GM04503 (cell line): Measurements from ENCODE around the gene PIGQ.

Experiments
- DNase-seq: peaks from one replicate; pipeline ENCODE4 v3.0.0-alpha.2; 2012; ENCODE audit warnings: low read depth

Gene PIGQ

DNA sequence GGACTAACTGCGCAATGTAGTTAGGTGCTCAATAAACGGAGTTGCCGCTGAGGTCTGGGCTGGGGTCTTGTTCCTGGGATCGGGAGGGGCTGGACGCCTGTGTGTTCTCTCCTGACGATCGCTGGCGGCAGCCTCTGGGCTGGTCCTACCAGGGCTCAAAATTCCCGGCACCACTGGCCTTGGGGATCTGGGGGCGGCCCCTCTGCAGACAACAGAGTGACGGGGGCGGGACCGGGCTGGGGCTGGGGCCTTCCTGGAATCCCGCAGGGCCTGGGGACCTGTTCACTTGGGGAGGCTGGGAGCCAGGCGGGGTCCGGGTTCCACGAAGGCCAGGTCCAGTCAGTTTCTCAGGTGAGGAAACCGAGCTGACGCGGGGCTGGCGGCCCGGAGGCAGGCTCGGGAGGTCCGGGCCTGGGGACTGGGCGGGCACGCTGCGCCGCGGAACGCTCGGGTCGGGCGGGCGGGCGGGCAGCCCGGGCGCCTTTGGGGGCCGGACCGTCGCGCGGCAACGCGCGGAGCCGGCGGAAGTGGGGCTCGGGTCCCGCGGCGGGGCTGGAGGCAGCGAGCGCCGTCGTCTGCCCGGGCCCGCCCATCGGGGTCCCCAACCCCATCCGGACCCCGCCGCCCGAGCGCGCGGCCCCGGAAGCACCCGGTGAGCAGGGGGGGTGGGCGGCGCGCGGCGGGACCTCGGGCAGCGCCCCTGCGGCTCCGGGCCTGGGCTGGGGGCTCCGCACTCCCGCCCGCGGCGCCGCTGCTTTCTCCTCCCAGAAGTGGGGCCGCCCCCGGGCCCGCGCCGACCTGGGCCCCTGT, at the start of gene PIGQ:
TSS of gene PIGQ (plus strand) at position 524 of the 810 bp plus-strand sequence. CDS start 4,107 bp downstream, outside the sequence.
- no peak for DNase-seq

GRCh38 chr16:520847-521246, 48.9 kb upstream of the PIGQ start:
- no peak for DNase-seq

DNA sequence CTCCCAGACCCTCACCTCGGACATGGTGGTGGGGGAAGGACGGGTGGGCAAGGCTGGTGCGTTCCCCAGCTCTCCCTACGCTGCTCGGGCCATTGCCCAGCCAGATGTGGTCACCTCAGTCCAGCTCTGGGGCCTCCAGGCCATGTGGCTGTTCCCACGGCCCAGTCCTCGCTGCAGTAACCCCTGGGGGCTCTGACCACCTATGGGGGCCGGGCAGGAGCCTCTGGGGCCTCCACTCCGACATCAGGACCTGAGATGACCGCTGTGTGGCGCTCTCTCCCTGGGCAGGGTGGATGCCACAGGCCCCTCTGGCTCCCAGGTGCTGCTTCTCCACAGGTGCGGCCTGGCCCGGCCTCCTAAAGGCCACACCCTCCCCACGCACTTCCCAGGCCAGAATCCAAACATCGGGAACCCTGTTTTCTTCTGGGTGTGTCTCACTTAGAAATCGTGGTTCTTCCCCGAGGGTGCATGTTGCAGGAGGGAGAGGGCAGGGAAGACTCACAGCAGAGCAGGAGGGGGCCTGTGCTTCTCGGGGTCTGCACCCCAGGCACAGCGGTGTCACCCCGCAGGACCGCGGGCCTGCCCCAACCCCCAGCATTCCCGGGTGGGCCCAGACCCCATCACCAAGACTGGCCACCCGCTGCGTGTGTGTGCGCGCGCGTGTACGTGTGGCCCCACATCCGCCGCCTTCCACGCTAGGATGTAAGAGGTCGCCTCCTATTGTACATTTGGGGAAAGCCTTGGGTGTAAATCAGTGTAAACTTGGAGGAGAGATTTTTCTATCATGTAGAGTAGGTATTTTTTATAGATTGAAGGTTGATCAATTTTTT, 48.2 kb upstream of the PIGQ start:
- no peak for DNase-seq

DNA sequence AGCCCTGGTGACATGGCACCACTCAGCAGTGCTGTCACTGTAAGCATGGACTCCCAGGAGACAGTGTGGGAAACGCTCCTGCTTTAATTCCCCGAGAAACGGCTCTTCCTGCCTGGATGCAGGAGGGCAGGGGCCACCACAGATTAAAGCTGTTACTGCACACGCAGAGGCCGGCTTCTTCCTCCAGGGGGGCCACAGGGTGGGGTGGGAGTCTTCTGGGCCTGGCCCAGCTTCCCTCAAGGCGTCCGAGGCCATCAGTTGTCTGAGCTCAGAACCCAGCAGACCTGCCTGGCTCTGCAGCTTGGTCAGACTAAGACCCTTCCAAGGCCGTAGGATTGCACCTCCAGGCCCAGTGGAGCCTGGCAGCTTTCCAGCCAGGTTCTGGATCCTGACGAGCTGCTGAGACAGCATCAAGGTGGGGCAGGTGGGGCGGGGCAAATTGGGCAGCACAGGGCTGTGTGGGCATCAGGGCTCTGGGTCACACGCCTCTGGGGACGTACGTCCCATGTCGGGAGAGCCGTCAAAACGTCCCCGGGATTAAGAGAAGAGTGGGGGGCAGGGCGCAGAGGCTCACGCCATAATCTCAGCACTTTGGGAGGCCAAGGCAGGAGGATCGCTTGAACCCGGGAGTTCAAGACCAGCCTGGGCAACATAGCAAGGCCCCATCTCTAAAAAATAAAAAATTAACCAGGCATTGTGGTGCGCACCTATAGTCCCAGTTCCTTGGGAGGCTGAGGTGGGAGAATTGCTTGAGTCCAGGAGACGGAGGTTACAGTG, 47.3 kb upstream of the PIGQ start:
- no peak for DNase-seq

DNA sequence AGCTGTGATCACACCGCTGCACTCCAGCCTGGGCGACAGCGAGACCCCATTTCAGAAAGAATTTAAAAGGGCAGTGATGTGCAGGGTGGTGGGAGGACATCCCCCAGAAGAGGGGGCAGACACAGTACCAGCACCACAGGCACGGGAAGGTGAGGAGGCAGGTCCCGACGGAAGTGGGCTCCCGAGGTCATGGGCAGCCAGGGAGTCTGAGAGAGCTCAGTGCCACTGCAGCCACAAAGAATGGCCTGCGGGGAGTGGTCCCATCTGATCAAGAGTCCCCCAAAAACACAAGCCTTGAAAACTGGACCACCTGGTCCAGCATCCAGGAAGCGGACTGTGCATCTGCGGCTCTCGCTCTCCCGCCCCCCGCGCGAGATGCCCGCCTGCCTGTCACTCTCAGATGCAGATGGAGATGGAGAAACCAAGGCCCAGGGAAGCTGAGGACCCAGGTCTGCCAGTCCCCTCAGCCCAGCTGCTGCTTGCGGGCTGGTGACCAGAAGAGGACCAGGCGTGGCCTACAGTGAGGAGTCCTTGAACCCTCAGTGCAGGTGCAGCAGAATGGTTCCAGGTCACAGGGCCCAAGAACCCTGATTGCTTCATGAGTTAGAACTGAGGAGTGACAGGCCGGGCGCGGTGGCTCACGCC, 46.5 kb upstream of the PIGQ start:
- DNase-seq, result no peak

- DNase-seq, result no peak
Measured at GRCh38 chr16:524274-525040, 45.3 kb upstream of the PIGQ start.

GRCh38 chr16:525123-525519, 44.6 kb upstream of the PIGQ start:
- no peak for DNase-seq

GRCh38 chr16:525520-526180, 44.1 kb upstream of the PIGQ start:
- peak; percentile 55 for DNase-seq

DNA sequence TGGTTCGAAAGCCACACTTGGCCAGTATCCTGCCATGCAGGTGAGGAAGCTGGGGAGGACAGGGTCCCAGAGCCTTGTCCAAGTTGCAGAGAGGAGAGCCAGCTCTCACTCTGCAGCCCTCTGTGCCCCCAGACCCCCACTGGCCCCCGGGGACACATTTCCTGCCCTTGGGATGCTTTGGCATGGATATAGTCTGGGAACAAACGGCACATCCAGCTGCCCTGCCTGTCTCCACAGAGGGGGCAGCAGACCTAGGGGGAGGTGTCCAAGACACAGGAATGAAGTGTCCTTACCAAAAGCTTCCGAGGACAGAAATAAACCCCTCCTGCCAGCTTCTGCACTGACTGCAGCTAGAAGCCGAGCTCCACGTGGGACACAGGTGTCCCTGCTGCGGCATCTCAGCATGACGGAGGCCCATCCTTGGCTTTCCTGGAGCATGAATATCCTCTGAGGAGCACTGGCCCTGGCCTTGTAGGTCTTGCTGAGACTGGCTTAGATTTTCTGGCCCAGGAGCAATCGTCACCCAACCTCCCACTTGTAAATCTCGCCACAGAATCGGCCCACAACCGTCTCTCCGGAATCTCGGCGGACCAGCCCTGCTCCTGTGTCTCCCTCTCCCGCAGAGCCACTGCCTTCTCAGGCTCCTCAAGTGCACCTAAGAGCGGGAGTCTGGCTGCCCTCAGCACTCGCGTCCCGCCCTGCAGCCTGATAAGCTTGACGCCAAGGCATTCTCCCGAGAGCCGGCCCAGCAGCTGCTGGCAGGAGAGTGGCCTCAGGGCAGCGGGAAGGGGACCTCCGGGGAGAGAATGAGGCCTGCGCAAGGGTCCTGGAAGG, 43.4 kb upstream of the PIGQ start:
- DNase-seq, result peak; percentile 4

DNA sequence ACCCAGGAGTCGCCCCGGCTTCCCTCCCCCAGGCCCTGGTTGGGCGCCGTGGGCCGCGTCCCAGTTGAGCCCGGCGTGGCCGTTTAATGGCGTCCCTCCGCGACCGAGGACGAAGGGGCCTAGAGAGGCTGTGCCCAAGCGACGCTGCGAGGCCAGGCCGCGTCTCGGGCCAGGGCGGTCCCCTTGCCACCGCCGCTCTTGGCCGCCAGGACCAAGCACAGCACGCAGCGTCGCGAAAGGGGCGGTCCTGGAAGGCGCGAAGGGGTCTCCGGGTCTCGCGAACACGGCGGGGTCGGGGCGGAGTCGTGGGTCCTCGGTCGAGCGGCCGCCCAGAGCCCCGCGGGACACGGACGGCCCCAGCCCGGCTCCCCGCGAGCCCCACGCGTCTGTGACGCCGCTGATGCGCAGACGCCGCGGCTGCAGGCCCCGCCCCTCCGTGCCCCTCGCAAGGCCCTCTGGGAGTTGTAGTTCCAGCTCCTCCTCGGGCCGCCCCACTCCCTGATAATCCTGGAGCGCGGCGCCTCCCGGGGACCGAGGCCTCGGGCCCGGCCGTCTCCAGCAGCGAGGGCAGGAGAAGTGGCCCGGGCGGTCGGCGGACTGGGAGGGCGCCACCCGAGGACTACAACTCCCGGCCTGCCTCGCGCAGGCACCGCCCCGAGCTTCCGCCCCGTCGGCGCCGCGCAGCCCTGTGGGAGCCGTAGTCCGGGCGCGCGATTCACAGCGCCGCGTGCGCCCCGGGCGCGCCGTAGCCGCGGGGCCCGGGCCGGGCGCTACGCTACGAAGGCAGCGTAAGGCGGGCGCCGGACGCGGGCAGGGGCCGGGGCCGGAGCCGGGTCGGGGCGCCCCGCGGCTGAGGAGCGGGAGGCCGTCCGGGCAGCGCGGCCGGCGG, 42.5 kb upstream of the PIGQ start, which contains the start of gene CAPN15:
TSS of gene CAPN15 (plus strand) at position 698 of the 889 bp plus-strand sequence. CDS start 19,127 bp downstream, outside the sequence.
- DNase-seq, result peak; percentile 39

DNA sequence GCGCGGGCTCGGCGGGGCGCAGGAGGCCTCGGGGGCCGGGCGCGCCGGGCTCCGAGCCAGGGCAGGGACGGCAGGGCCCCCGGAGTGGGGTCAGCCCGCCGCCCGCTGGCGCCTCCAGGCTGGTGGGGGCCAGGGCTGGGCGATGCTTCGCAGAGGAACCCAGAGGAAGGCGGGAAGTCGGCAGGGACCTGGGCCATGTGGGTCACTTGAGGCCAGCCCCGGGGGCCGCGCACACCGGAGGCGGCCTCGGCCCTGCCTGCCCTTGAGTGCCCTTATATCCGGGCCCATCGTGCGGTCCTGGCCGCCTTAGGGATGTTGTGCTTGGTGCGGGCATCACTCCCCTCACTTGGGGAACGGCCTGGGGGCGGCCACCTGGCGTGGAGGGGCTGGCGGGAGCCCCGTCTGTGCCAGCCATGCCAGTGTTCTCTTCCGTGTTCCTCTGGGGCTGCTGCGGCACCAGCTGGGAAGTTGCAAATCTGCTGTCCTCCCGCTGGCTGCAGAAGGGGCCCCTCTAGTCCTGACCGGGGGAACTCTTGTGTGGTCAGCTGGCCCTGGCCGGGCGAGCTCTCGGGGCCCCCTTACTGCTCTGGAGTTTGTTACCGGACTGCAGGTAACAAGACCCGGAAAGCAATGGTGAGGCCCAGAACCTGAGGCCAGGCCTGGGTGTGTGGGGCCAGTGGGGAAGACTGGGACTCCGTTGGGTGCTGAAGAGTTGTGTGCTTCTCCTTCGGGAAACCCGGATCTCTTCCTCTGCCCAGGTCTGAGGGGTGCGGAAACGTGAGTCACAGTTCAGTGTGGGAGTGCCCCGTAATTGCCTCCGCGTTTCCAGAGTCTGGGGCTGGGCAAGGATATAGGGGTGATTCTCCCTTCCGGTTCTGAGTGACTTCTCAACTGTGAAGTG, 41.4 kb upstream of the PIGQ start:
- DNase-seq, result peak; percentile 37

- DNase-seq, result no peak
Measured at GRCh38 chr16:529012-529575, 40.7 kb upstream of the PIGQ start.

DNA sequence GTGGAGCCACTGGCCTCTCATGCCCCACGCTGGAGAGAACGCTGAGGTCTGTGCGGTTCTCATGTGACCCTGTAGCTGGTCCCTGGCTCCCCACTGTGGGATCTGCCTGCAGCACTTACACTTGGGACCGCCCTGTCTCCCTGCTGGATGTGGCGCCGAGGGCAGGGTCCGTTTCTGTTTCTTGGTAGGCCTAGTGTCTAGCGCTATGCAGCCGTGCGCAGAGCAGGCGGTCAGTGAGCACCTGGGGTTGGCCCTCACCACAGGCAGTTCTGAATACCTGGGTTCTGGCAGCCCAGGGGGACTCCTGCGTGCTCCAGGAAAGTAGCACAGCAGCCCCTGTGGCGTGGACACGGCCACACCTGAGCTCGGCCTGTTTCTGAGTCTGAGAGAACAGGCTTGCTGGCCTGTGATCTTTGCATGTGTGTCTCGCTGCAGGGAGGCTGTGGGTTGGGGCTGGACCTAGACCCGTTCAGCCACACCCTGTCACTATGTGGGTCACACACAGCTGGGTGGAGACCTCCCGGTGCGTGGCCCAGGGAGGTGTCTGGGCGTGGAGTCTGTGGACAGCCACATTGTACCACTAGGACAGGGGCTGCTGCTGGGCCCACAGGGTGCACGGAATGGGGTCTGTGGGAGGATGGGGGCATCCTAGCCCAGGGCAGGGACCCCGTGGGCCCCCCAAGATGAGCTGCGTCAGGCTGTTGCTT, 39.5 kb upstream of the PIGQ start:
- no peak for DNase-seq

GRCh38 chr16:531494-532125, 38.2 kb upstream of the PIGQ start:
- DNase-seq, result no peak

GRCh38 chr16:533391-534123, 36.2 kb upstream of the PIGQ start:
- DNase-seq, result no peak
